Measurements from ENCODE around the gene R3HDML.

Gene R3HDML

GRCh38 chr20:44334709-44335108 is 2.1 kb upstream of the R3HDML start:
- Histone ChIP-seq H3K36me3 (no peaks in the 10 kb centered on the region), H3K4me1 (no peaks in the 10 kb centered on the region), H3K4me3 (no peak overlapping the region), H3K9me3 (no peaks in the 10 kb centered on the region), H3K27me3 (peaks cover 0 to 36% of the 10 kb centered on the region in 2 donors), H3K27ac (no peak overlapping the region)
- no peak for DNase-seq
- TF ChIP-seq CTCF (IDR thresholded peaks at IDR 0.05): no peak
- intact Hi-C loops (cut with DNase I; ENCODE audit: low total_unique reads): no loop called here

DNA sequence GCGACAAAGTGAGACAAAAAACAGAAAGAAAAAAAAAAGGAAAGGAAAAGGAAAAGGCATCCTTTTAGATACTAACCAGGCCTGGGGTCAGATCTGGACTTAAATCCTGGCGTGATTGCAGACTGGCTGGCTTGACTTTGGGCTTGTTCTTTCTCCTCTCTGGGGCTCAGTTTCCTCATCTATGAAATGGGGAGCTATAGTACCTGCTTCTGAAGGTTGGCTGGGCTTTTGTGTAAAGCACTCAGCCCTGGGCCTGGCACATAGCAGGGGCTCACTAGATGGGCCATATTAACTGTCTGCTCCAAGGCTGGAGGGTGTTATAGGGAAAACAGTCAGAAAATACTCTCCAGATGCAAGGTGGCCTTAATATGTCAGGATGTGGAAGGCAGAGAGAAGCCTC is 1.2 kb upstream of the R3HDML start:
- H3K27ac ChIP-seq: no peak overlapping the region
- H3K9me3 ChIP-seq: no peaks in the 10 kb centered on the region
- no peaks in the 10 kb centered on the region for H3K36me3 ChIP-seq
- no peak for TF ChIP-seq CTCF (IDR thresholded peaks at IDR 0.05)
- intact Hi-C loops (cut with DNase I; ENCODE audit: low total_unique reads): no loop called here
- H3K4me3 ChIP-seq: no peak overlapping the region
- DNase-seq: no peak
- H3K4me1 ChIP-seq: no peaks in the 10 kb centered on the region
- peaks cover 0 to 36% of the 10 kb centered on the region in 2 donors for H3K27me3 ChIP-seq

DNA sequence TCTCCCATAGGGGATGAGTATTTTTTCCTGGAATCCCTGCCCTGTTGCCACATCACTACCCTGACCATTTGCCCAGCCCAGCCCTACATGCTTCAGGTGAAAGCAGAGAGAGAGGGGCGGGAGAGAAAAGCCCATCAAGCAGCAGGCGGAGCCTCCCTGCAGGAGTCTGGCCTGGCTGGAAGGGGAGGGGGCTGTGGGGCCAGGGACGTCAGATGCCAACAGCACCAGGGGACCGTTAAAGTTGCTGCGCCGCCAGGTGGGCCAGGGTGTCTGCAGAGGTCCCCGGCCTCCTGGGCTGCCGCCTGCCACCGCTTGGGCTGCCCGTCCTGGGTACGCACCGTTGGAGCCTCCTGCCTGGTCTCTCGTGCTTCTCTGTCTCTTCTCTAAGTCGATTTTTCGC is 757 bp upstream of the R3HDML start:
- Histone ChIP-seq H3K9me3 (no peaks in the 10 kb centered on the region), H3K27me3 (peaks cover 0 to 36% of the 10 kb centered on the region in 2 donors), H3K36me3 (no peaks in the 10 kb centered on the region), H3K27ac (no peak overlapping the region), H3K4me1 (no peaks in the 10 kb centered on the region), H3K4me3 (no peak overlapping the region)
- TF ChIP-seq CTCF (IDR thresholded peaks at IDR 0.05): no peak
- DNase-seq: no peak
- intact Hi-C loops (cut with DNase I; ENCODE audit: low total_unique reads): no loop called here

GRCh38 chr20:44342248-44342647 is 5.4 kb downstream of the R3HDML start:
- DNase-seq: no peak
- TF ChIP-seq CTCF (IDR thresholded peaks at IDR 0.05): no peak
- H3K9me3 ChIP-seq: no peaks in the 10 kb centered on the region

GRCh38 chr20:44343162-44343675 is 6.4 kb downstream of the R3HDML start:
- DNase-seq: no peak
- Histone ChIP-seq H3K4me3 (no peak overlapping the region), H3K36me3 (no peaks in the 10 kb centered on the region), H3K27ac (no peak overlapping the region), H3K9me3 (no peaks in the 10 kb centered on the region), H3K4me1 (no peaks in the 10 kb centered on the region), H3K27me3 (no peaks in the 10 kb centered on the region)
- intact Hi-C loops (cut with DNase I; ENCODE audit: low total_unique reads): no loop called here
- no peak for TF ChIP-seq CTCF (IDR thresholded peaks at IDR 0.05)

More at GRCh38 chr20:44342248-44342647, 5.4 kb downstream of the R3HDML start:
- no peak overlapping the region for H3K27ac ChIP-seq
- H3K4me1 ChIP-seq: no peaks in the 10 kb centered on the region
- H3K27me3 ChIP-seq: peaks cover 0 to 4% of the 10 kb centered on the region in 2 donors
- no peak overlapping the region for H3K4me3 ChIP-seq
- intact Hi-C loops (cut with DNase I; ENCODE audit: low total_unique reads): no loop called here
- no peaks in the 10 kb centered on the region for H3K36me3 ChIP-seq

- no peak for TF ChIP-seq CTCF (IDR thresholded peaks at IDR 0.05)
- intact Hi-C loops (cut with DNase I; ENCODE audit: low total_unique reads): no loop called here
- Histone ChIP-seq H3K36me3 (no peaks in the 10 kb centered on the region), H3K9me3 (no peaks in the 10 kb centered on the region), H3K27me3 (peaks cover 0 to under 1% of the 10 kb centered on the region in 2 donors), H3K27ac (no peak overlapping the region), H3K4me1 (no peaks in the 10 kb centered on the region), H3K4me3 (no peak overlapping the region)
- no peak for DNase-seq
Observed at GRCh38 chr20:44344723-44345122, 7.9 kb downstream of the R3HDML start.

Data from tibial artery (tissue), 4 donors.